ENCODE results near the gene CFAP46. TPM values are rescaled to one million over a fixed set of nuclear protein-coding genes. Genes with fewer than 3 reads are reported as not detected.

The CFAP46 gene
- polyA plus RNA-seq, 1 of the 3 experiments (the other 2 are of a cell fraction) = 3.9 TPM

- POLR2A ChIA-PET = no interaction called here
- Histone ChIP-seq H2AFZ (ENCODE audit: low read depth) (no peak overlapping the region), H3K27me3 (ENCODE audit: insufficient read depth) (no peaks in the 10 kb centered on the region), H3F3A (replicated peaks; ENCODE audit: insufficient read depth) (no peaks in the 10 kb centered on the region), H3K9me2 (no peaks in the 10 kb centered on the region), H3K9ac (no peak overlapping the region), H3K4me1 (ENCODE audit: control insufficient read depth in 1 of 2, insufficient read depth in 2 of 2, low read depth in 1 of 2, low read length in 1 of 2) (no peaks in the 10 kb centered on the region; a peak in 1 of 4 replicates), H3K36me3 (replicated peaks in 1 of 2; ENCODE audit: control insufficient read depth in 1 of 2, insufficient read depth in 2 of 2, low read length in 1 of 2) (no peaks in the 10 kb centered on the region), H3K4me3 (ENCODE audit: low read depth in 2 of 2, low read length in 1 of 2) (no peak overlapping the region), H4K20me1 (ENCODE audit: insufficient read depth) (no peaks in the 10 kb centered on the region), H3K27ac (ENCODE audit: low read depth in 2 of 2, low read length in 1 of 2) (no peak overlapping the region), H3K9me3 (no peaks in the 10 kb centered on the region), H3K79me2 (ENCODE audit: insufficient read depth) (no peaks in the 10 kb centered on the region), H3K4me2 (no peak overlapping the region)
- WGBS (ENCODE audit: low lambda C conversion rate) = 53% methylated on average over 23 of the region's 34 CpGs
- CTCF ChIA-PET = interaction anchor here (1.4 kb wide), 1 partner anchor 19 kb away, joined by 3 read pairs; no protein-coding TSS in a partner anchor
- no peak for TF ChIP-seq TAF1 (IDR thresholded peaks at IDR 0.05; ENCODE audit: borderline replicate concordance, low read depth, low read length)
- no peak for TF ChIP-seq NFIC (IDR thresholded peaks at IDR 0.05; ENCODE audit: borderline replicate concordance)
- no peak for TF ChIP-seq PBX3 (IDR thresholded peaks at IDR 0.05)
- TF ChIP-seq GATA2 (CRISPR knock-in tag; IDR thresholded peaks at IDR 0.05) = no peak
- no peak for TF ChIP-seq SIN3A (IDR thresholded peaks at IDR 0.05; ENCODE audit: borderline replicate concordance, low read depth, low read length)
- TF ChIP-seq TCF12 (IDR thresholded peaks at IDR 0.05) = no peak
- no peak for DNase-seq
Observed at GRCh38 chr10:132918617-132919373, 23.6 kb downstream of the CFAP46 start.

- no peak for DNase-seq
- no peak overlapping the region for H3K9ac ChIP-seq
- H3K4me3 ChIP-seq (ENCODE audit: low read depth in 2 of 2, low read length in 1 of 2) = no peak overlapping the region
- no peak overlapping the region for H3K4me2 ChIP-seq
- WGBS (ENCODE audit: low lambda C conversion rate) = 88% methylated on average over 18 of the region's 19 CpGs
- no peaks in the 10 kb centered on the region for H3F3A ChIP-seq (replicated peaks; ENCODE audit: insufficient read depth)
- no peaks in the 10 kb centered on the region for H4K20me1 ChIP-seq (ENCODE audit: insufficient read depth)
- ChIA-PET POLR2A (no interaction called here), CTCF (no interaction called here)
- no peaks in the 10 kb centered on the region for H3K9me2 ChIP-seq
- H3K27me3 ChIP-seq (ENCODE audit: insufficient read depth) = no peaks in the 10 kb centered on the region
- H3K4me1 ChIP-seq (ENCODE audit: control insufficient read depth in 1 of 2, insufficient read depth in 2 of 2, low read depth in 1 of 2, low read length in 1 of 2) = no peaks in the 10 kb centered on the region; a peak in 1 of 4 replicates
- no peak for TF ChIP-seq EP300 (IDR thresholded peaks at IDR 0.05; ENCODE audit: borderline replicate concordance in 1 of 2, low read depth in 1 of 2, low read length in 1 of 2)
- no peak for TF ChIP-seq PBX3 (IDR thresholded peaks at IDR 0.05)
- H3K36me3 ChIP-seq (replicated peaks in 1 of 2; ENCODE audit: control insufficient read depth in 1 of 2, insufficient read depth in 2 of 2, low read length in 1 of 2) = no peaks in the 10 kb centered on the region
- H2AFZ ChIP-seq (ENCODE audit: low read depth) = no peak overlapping the region
- H3K79me2 ChIP-seq (ENCODE audit: insufficient read depth) = no peaks in the 10 kb centered on the region
- H3K27ac ChIP-seq (ENCODE audit: low read depth in 2 of 2, low read length in 1 of 2) = no peak overlapping the region
- no peaks in the 10 kb centered on the region for H3K9me3 ChIP-seq
Observed at GRCh38 chr10:132918264-132918616, 24.1 kb downstream of the CFAP46 start.
